ENCODE data around the gene ADARB1. TPM values are rescaled to one million over a fixed set of nuclear protein-coding genes. Genes with fewer than 3 reads are reported as not detected.

The ADARB1 gene
- polyA plus RNA-seq, 3 donors = 0.40 to 2.6 (median 1.0) TPM

GRCh38 chr21:45209046-45209445 is 134.7 kb downstream of the ADARB1 start:
- H3K36me3 ChIP-seq (replicated peaks in 1 of 2; ENCODE audit: control insufficient read depth in 1 of 2, insufficient read depth in 2 of 2, low read length in 2 of 2) = peaks cover 0 to 2% of the 10 kb centered on the region in 2 donors
- no peak overlapping the region for H3K9ac ChIP-seq (ENCODE audit: insufficient read depth, low read length, poor library complexity, severe bottlenecking)
- Mint-ChIP-seq H3K27me3 (ENCODE audit: low read depth in 3 of 3) (peaks cover 0 to 5% (median 2%) of the 10 kb centered on the region in 3 donors), H3K4me1 (peaks cover 32% of the 10 kb centered on the region), H3K36me3 (peaks cover 17 to 28% of the 10 kb centered on the region in 2 donors), H3K4me3 (peak overlapping the region in 1 of 2 donors; percentile 11), H3K9me3 (peaks cover 0 to 1% (median 0%) of the 10 kb centered on the region in 7 donors), H3K27ac (peak overlapping the region in 4 of 7 donors; percentile 38 to 91 (median 59))
- intact Hi-C loops (cut with micrococcal nuclease) = no loop called here
- H3K79me2 ChIP-seq (ENCODE audit: insufficient read depth, low read length) = no peaks in the 10 kb centered on the region
- peak overlapping the region; percentile 57 for H3K4me2 ChIP-seq (replicated peaks; ENCODE audit: extremely low read depth, low read length, poor library complexity, severe bottlenecking)
- WGBS (ENCODE audit: insufficient coverage) = 60% methylated on average over 2 of the region's 3 CpGs
- no peaks in the 10 kb centered on the region for H4K20me1 ChIP-seq (ENCODE audit: insufficient read depth, low read length)
- DNase-seq = peak; percentile 7 to 23 (median 17)
- no peak overlapping the region for H2AFZ ChIP-seq (ENCODE audit: insufficient read depth, low read depth, low read length, poor library complexity, severe bottlenecking)
- H3K9me3 ChIP-seq (replicated peaks in 1 of 2; ENCODE audit: control insufficient read depth in 1 of 2, insufficient read depth in 1 of 2, low read length in 2 of 2) = no peaks in the 10 kb centered on the region
- peaks cover 17 to 21% of the 10 kb centered on the region in 2 donors for H3K4me1 ChIP-seq (ENCODE audit: control insufficient read depth in 1 of 2, insufficient read depth in 2 of 2, low read length in 2 of 2)
- no peaks in the 10 kb centered on the region for H3K27me3 ChIP-seq (ENCODE audit: control insufficient read depth in 2 of 2, insufficient read depth in 2 of 2, low read length in 2 of 2)
- no peak for TF ChIP-seq CTCF (IDR thresholded peaks at IDR 0.05)
- no peak overlapping the region for H3K4me3 ChIP-seq (replicated peaks in 1 of 3; ENCODE audit: low read depth in 2 of 3, low read length in 3 of 3)
- H3K27ac ChIP-seq (ENCODE audit: low read depth in 1 of 2, low read length in 2 of 2) = no peak overlapping the region

- peak overlapping the region; percentile 38 to 91 (median 79) for H3K27ac Mint-ChIP-seq
- peaks cover 0 to 5% (median 2%) of the 10 kb centered on the region in 3 donors for H3K27me3 Mint-ChIP-seq (ENCODE audit: low read depth in 3 of 3)
- Histone ChIP-seq H3K79me2 (ENCODE audit: insufficient read depth, low read length) (no peaks in the 10 kb centered on the region), H3K36me3 (replicated peaks in 1 of 2; ENCODE audit: control insufficient read depth in 1 of 2, insufficient read depth in 2 of 2, low read length in 2 of 2) (peaks cover 0 to under 1% of the 10 kb centered on the region in 2 donors), H3K27me3 (ENCODE audit: control insufficient read depth in 2 of 2, insufficient read depth in 2 of 2, low read length in 2 of 2) (no peaks in the 10 kb centered on the region), H3K4me1 (ENCODE audit: control insufficient read depth in 1 of 2, insufficient read depth in 2 of 2, low read length in 2 of 2) (peaks cover 17 to 21% of the 10 kb centered on the region in 2 donors), H3K27ac (ENCODE audit: low read depth in 1 of 2, low read length in 2 of 2) (no peak overlapping the region), H3K4me3 (replicated peaks in 1 of 3; ENCODE audit: low read depth in 2 of 3, low read length in 3 of 3) (peak overlapping the region in 1 of 3 experiments; percentile 35), H3K9me3 (replicated peaks in 1 of 2; ENCODE audit: control insufficient read depth in 1 of 2, insufficient read depth in 1 of 2, low read length in 2 of 2) (no peaks in the 10 kb centered on the region), H3K9ac (ENCODE audit: insufficient read depth, low read length, poor library complexity, severe bottlenecking) (no peak overlapping the region), H3K4me2 (replicated peaks; ENCODE audit: extremely low read depth, low read length, poor library complexity, severe bottlenecking) (peak overlapping the region; percentile 57), H2AFZ (ENCODE audit: insufficient read depth, low read depth, low read length, poor library complexity, severe bottlenecking) (peak overlapping the region; percentile 25), H4K20me1 (ENCODE audit: insufficient read depth, low read length) (no peaks in the 10 kb centered on the region)
- 2% methylated on average over 8 of the region's 8 CpGs for WGBS (ENCODE audit: insufficient coverage)
- H3K4me3 Mint-ChIP-seq = peak overlapping the region; percentile 77 to 87
- peaks cover 0 to 2% (median 0%) of the 10 kb centered on the region in 7 donors for H3K9me3 Mint-ChIP-seq
- peaks cover 12 to 23% of the 10 kb centered on the region in 2 donors for H3K36me3 Mint-ChIP-seq
- intact Hi-C loops (cut with micrococcal nuclease) = no loop called here
- peak; percentile 70 to 76 (median 75) for DNase-seq
- peaks cover 32% of the 10 kb centered on the region for H3K4me1 Mint-ChIP-seq
- no peak for TF ChIP-seq CTCF (IDR thresholded peaks at IDR 0.05)
Measured at GRCh38 chr21:45209685-45210284, 135.4 kb downstream of the ADARB1 start.

All from CD14-positive monocyte (primary cell).